Hepatocyte (in vitro differentiated cells): ENCODE measurements around the gene SDC4. TPM values are rescaled to one million over a fixed set of nuclear protein-coding genes. Genes with fewer than 3 reads are reported as not detected.
A peak's percentile ranks its signal among the peaks of the same experiment; 100 is the strongest.

Experiments
- DNase-seq: peaks from one replicate; pipeline ENCODE4 v3.0.0-alpha.2; 2016; ENCODE audit warnings: low spot score
- H2AFZ ChIP-seq: fragments of 200-600 bp; sonication (generic); 2 replicates; pipeline ENCODE4 v1.6.0; 2016; ENCODE audit warnings: antibody characterized with exemption, mild to moderate bottlenecking
- H3K27ac ChIP-seq: fragments of 200-600 bp; sonication (generic); 2 replicates; pipeline ENCODE4 v1.5.1; 2016; ENCODE audit warnings: mild to moderate bottlenecking
- H3K27me3 ChIP-seq: fragments of 200-600 bp; sonication (generic); 2 replicates; pipeline ENCODE4 v1.6.1; 2016
- H3K36me3 ChIP-seq: fragments of 200-600 bp; sonication (generic); replicated peaks from 2 replicates; pipeline ENCODE4 v1.5.1; 2016; ENCODE audit warnings: low read depth; ENCODE audit not compliant: insufficient read depth
- H3K4me1 ChIP-seq: fragments of 200-600 bp; sonication (generic); 2 replicates; pipeline ENCODE4 v1.5.1; 2016; ENCODE audit warnings: mild to moderate bottlenecking, moderate library complexity; ENCODE audit not compliant: insufficient read depth
- H3K4me2 ChIP-seq: fragments of 200-600 bp; sonication (generic); 2 replicates; pipeline ENCODE4 v1.6.0; 2016
- H3K4me3 ChIP-seq: fragments of 200-600 bp; sonication (generic); 2 replicates; pipeline ENCODE4 v1.5.1; 2016; ENCODE audit warnings: mild to moderate bottlenecking
- H3K79me2 ChIP-seq: fragments of 200-600 bp; sonication (generic); 2 replicates; pipeline ENCODE4 v1.6.0; 2017; ENCODE audit warnings: mild to moderate bottlenecking
- H3K9me2 ChIP-seq: fragments of 200-600 bp; sonication (generic); replicated peaks from 2 replicates; pipeline ENCODE4 v1.6.0; 2017; ENCODE audit warnings: mild to moderate bottlenecking; ENCODE audit not compliant: insufficient read depth
- H3K9me3 ChIP-seq: fragments of 200-600 bp; sonication (generic); 2 replicates; pipeline ENCODE4 v1.5.1; 2016; ENCODE audit warnings: low read depth, mild to moderate bottlenecking
- H4K20me1 ChIP-seq: fragments of 200-600 bp; sonication (generic); 2 replicates; pipeline ENCODE4 v1.6.0; 2016; ENCODE audit warnings: mild to moderate bottlenecking; ENCODE audit not compliant: insufficient read depth, poor library complexity, severe bottlenecking
- CTCF ChIP-seq: fragments of 200-600 bp; sonication (generic); IDR thresholded peaks from 2 replicates; pipeline ENCODE4 v1.5.1; 2016; ENCODE audit warnings: antibody characterized with exemption, mild to moderate bottlenecking; ENCODE audit not compliant: poor library complexity
- EZH2 ChIP-seq: fragments of 200-600 bp; sonication (generic); IDR thresholded peaks from 2 replicates; pipeline ENCODE4 v1.6.1; 2016; ENCODE audit warnings: antibody characterized with exemption, mild to moderate bottlenecking, borderline replicate concordance
- EZH2phosphoT487 ChIP-seq: fragments of 200-600 bp; sonication (generic); IDR thresholded peaks from one replicate; pipeline ENCODE4 v1.6.1; 2018; ENCODE audit warnings: antibody characterized with exemption, mild to moderate bottlenecking, low read depth, moderate library complexity; ENCODE audit not compliant: unreplicated experiment, severe bottlenecking
- WGBS: methylation state at CpG from one replicate; pipeline ENCODE4 v1.1.6; 2016; ENCODE audit warnings: low lambda C conversion rate; ENCODE audit errors: missing lambda C conversion rate; 5-methylcytosine and 5-hydroxymethylcytosine counted together
- polyA plus RNA-seq: library from polyadenylated mRNA; unstranded; fragments of >200 nt; fragmentation: Nextera tagmentation; extraction: Ambion mirVana; gene quantifications from 2 replicates; pipeline ENCODE4 v1.2.1, GENCODE V29; 2016
- total RNA-seq: library from RNA; depleted of rRNA; stranded (reverse); fragments of >200 nt; gene quantifications from 2 replicates; pipeline ENCODE4 v1.2.3, GENCODE V29; 2014

SDC4 gene
- total and polyA plus RNA-seq, 2 experiments from 2014 or later, result 178 to 191 TPM

GRCh38 chr20:45359069-45359405 lies 10.8 kb upstream of the SDC4 start:
- Histone ChIP-seq H2AFZ (no peak overlapping the region), H4K20me1 (no peaks in the 10 kb centered on the region), H3K79me2 (peaks cover 7% of the 10 kb centered on the region), H3K4me3 (no peak overlapping the region), H3K9me2 (no peaks in the 10 kb centered on the region), H3K9me3 (no peaks in the 10 kb centered on the region), H3K4me2 (peak overlapping the region; percentile 17), H3K4me1 (peaks cover 26% of the 10 kb centered on the region), H3K36me3 (no peaks in the 10 kb centered on the region), H3K27me3 (no peaks in the 10 kb centered on the region), H3K27ac (peak overlapping the region; percentile 95)
- DNase-seq, result no peak
- 74% methylated on average over 7 of the region's 7 CpGs for WGBS
- TF ChIP-seq CTCF (no peak), EZH2phosphoT487 (no peak)

GRCh38 chr20:45358282-45359068 lies 10.3 kb upstream of the SDC4 start:
- Histone ChIP-seq H3K79me2 (peaks cover under 1% of the 10 kb centered on the region), H3K27ac (peak overlapping the region; percentile 95), H3K9me2 (no peaks in the 10 kb centered on the region), H3K27me3 (no peaks in the 10 kb centered on the region), H3K36me3 (no peaks in the 10 kb centered on the region), H3K4me1 (peaks cover 21% of the 10 kb centered on the region), H3K9me3 (no peaks in the 10 kb centered on the region), H2AFZ (no peak overlapping the region), H3K4me3 (no peak overlapping the region), H4K20me1 (no peaks in the 10 kb centered on the region), H3K4me2 (peak overlapping the region; percentile 17)
- WGBS, result 52% methylated on average over 9 of the region's 10 CpGs
- no peak for TF ChIP-seq EZH2
- no peak for TF ChIP-seq EZH2phosphoT487
- TF ChIP-seq CTCF, result no peak
- DNase-seq, result no peak

GRCh38 chr20:45355209-45356084 lies 7.2 kb upstream of the SDC4 start:
- 39% methylated on average over 5 of the region's 5 CpGs for WGBS
- no peaks in the 10 kb centered on the region for H3K9me3 ChIP-seq
- peak overlapping the region; percentile 54 for H3K27ac ChIP-seq
- no peak overlapping the region for H3K4me3 ChIP-seq
- no peak for TF ChIP-seq EZH2phosphoT487
- no peak for TF ChIP-seq EZH2
- H4K20me1 ChIP-seq, result no peaks in the 10 kb centered on the region
- no peaks in the 10 kb centered on the region for H3K27me3 ChIP-seq
- H3K4me1 ChIP-seq, result peaks cover 10% of the 10 kb centered on the region
- peak; percentile 66 for DNase-seq
- no peaks in the 10 kb centered on the region for H3K36me3 ChIP-seq
- H3K4me2 ChIP-seq, result peak overlapping the region; percentile 44
- no peak overlapping the region for H2AFZ ChIP-seq
- no peaks in the 10 kb centered on the region for H3K9me2 ChIP-seq
- no peaks in the 10 kb centered on the region for H3K79me2 ChIP-seq
